Stimulated activated naive CD8-positive, alpha-beta T cell treated with anti-CD3 and anti-CD28 coated beads, Interleukin-15, Interleukin-2, amounts not matched to agents 100 U/mL and 50 U/mL, for 24 hours (primary cell): ENCODE results near the gene GRIN2D.

Source experiments
- ATAC-seq: fragments of 150-1000 bp; cut with Tn5 transposase; one replicate; pipeline ENCODE4 v1.10.0; 2021
- DNase-seq: peaks from one replicate; pipeline ENCODE4 v3.0.0; 2021

GRIN2D gene

DNA sequence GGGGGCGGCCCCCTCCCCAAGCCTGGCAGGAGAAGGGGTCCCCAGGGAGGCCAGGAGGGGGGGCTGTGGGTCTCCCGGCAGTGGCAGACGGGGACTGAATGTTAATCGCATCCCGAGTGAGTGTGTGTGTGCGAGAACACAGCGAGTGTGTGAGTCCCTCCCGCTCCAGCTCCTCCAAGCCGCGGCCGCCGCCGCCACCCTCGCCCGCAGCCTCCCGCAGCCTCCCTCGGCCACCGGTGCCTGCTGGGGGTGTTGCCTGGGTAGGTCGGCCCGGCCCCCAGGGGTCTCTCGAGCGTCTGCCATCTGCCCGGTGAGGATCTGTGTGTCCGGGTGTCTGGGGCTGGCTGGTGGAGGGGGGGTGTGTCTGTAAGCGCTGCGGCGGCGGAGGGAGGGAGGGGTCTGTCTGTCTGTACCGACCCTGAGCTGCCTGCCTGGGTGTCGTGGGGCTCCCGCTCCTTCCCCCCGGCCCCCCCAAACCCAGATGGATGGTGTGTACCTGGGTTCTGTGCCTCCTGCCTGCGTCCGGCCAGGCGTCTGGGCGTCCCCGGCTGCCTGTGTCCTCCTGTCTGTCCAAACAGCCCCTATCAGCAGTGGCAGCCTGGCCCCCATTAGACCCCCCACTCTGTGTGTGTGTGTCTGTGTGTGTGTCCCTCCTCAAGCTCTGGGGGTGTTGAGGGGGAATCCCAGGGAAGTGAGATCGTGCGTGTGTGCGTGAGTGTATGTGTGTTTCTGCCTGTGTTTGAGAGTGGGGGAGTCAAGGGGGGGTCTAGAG, at the start of gene GRIN2D:
GRIN2D (plus strand) TSS at position 110 of the 772 bp plus-strand sequence. CDS start 4,725 bp downstream, outside the sequence.
- ATAC-seq = no peak
- DNase-seq = peak; percentile 37

GRCh38 chr19:48344892-48345291, 48.6 kb upstream of the GRIN2D start:
- ATAC-seq (no peak), DNase-seq (no peak)

DNA sequence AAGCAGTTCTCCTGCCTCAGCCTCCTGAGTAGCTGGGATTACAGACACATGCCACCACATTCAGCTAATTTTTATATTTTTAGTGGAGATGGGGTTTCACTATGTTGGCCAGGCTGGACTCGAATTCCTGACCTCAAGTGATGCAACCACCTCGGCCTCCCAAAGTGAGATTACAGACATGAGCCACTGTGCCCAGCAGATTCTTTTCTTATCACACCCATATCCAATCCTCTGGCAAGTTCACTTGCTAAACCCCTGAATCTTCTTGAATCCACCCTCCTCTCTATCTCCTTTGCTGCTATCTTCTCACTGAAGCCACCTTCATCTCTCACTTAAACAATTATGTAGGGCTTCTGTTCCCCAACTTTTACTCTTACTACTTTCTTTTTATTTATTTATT, 47.3 kb upstream of the GRIN2D start:
- no peak for ATAC-seq
- DNase-seq = no peak

DNA sequence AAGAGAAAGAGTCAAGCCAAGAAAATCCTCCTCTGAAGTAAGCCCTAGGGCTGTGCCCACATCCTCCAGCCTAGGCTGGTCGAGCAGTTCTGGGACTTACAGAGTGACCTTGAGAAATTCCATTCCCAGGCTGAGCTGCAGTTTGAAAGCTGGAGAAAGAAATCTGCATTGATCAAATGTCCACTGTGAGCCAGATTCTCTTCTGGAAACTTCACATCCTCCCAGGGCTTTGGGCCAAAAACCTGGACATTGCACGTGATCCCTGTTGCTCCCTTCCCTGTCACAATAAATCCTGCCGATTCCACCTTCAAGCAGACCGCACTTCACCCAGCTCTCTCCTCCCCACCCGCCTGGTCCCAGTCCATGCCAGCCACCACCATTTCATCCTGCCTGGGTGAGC, 45.4 kb upstream of the GRIN2D start:
- no peak for ATAC-seq
- DNase-seq = no peak

DNA sequence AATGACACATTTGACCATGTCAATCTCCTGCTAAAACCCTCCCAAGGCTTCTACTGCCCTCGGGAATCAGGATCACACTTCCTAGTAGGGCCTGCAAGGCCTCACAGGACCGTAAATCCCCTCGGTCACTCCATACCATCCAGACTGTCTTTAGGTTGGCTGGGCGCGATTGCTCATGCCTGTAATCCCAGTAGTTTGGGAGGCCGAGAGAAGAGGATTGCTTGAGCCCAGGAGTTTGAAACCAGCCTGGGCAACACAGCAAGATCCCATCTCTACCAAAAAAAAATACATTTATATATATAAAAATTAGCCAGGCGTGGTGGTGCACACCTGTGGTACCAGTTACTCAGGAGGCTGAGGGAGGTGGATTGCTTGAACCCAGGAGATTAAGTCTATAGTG, 44.7 kb upstream of the GRIN2D start:
- no peak for ATAC-seq
- no peak for DNase-seq

- DNase-seq (no peak), ATAC-seq (no peak)
Measured at GRCh38 chr19:48350856-48351255, 42.6 kb upstream of the GRIN2D start.

DNA sequence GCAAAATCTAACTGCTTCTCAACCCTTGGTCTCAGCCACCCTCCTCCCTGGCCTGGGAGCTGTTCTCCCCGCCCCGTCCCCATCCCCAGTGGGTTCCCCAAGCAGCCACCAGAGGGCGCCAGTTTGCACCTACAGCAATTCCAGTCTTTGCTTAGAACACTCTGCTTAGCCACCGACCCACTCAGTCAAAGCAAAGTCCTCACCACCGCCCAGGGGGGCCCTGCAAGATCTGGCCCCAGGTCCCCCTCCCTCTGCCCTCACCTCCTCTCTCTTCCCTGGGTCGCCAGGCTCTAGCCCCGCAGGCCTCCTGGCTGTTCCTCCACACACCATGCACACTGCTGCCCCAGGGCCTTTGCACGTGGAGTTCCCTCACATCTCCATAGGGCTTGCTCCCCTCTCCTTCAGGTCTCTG, 42.1 kb upstream of the GRIN2D start:
- peak; percentile 78 for ATAC-seq
- peak; percentile 89 for DNase-seq

- ATAC-seq (no peak), DNase-seq (no peak)
Measured at GRCh38 chr19:48353677-48354076, 39.8 kb upstream of the GRIN2D start.

- DNase-seq = no peak
- ATAC-seq = no peak
Measured at GRCh38 chr19:48354332-48354992, 39.0 kb upstream of the GRIN2D start.

GRCh38 chr19:48355365-48355954, 38.0 kb upstream of the GRIN2D start:
- DNase-seq (no peak), ATAC-seq (no peak)

DNA sequence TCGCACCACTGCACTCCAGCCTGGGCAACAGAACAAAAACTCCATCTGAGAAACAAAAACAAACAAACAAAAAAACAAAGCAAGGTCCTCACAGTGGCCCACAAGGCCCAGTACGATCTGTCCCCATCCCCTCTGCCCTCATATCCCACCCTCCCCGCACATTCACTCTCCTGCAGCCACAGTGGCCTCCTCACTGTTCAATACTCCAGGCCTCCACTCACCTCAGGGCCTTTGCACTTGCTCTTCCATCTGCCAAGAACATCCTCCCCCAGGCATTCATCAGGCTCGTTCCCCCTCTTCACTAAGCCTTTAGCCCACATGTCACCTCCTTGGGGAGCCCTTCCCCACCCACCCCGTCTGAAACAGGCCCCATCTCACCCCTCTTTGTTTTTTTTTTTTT, 34.3 kb upstream of the GRIN2D start:
- DNase-seq (no peak), ATAC-seq (no peak)

GRCh38 chr19:48361912-48362311, 31.6 kb upstream of the GRIN2D start:
- no peak for DNase-seq
- no peak for ATAC-seq

DNA sequence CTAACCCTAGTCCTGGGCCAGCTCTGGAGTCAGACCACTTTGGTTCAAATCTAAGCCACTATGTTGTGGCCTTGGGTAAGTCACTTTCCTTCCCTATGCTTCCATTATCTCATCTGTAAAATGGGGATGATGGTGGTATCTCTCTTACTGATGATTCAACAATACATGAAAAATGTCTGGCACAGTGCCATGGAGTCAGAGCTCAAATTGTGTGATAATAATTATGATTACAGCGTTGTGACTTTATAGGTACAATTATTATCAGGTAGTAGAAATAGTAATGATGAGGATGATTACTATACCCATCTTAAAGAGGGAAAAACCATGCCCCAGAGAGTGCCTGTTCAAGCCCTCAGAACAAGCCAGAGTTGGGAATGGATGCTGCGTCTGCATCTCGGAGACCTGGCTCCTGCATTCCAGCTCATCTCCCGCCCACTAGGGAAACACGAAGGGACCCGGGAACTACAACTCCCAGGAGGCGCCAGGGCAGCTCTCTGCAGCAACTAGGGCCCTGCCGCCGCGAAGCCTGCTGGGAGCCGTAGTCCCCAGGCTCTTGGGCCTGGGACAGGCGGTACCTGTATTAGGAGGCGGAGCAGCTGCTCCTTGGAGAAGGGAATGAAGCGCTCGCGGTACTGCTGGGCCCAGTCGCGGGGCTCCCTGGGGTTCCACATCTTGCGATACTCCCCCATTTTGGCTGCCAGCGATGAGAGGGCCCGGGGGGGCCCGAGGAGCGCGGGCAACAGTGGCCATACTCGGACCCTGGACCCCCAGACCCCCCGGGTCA, 30.6 kb upstream of the GRIN2D start:
- peak; percentile 92 for DNase-seq
- peak; percentile 77 for ATAC-seq

DNA sequence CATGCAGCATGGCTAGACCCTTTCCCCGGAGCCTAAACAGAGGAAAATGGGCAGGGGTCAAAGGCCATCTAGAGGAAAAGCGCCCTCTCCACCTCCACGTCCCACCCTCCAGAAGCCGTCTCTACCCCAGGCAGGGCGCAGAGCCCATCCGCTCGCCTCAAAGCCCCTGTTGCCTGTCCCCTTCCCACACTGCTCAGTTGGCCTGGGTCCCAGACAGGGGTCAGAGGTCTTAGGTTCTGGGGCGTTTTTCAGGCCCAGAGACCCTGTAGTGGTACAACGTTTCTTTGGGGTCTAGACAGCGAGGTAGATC, 30.0 kb upstream of the GRIN2D start:
- DNase-seq = no peak
- ATAC-seq = peak; percentile 5

DNA sequence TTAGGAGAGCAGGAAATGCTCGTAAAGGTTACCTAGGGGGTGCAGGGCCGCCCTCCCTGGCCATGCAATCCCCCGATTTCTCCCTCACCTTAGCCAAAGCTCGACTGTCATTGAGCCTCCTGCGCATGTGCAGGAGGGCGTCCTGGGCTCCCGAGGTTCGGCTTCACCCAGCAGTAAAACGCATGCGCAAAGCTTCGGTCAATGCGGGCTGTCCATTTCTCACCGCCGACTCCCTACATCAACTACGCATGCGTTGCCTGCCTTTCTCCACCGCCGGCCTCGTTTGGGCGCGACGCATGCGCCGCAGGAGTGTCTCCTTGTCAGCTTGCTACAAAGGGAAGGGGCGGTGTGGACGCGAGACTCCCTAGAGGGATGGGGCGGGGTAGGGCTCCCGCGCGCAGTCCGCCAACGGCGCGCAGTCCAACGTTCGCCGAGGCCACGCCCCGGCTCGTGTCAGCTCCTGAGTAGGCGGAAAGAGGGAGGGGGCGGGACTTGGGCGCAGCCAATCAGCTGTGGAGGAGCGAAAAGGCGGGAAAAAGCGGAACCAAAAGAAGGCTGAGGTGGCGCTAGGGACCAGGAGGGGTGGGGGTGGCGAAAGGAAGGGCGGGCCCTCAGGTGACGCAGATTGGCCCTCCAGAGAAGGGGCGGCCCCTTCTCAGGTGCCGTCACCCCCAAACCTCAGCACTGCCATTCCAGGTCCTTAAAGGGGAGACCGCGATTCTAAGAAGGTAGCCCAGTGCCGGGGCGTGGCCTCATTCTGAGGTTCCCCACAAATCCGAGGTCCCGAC, 29.5 kb upstream of the GRIN2D start, which contains the start of the genes SYNGR4 and TMEM143:
SYNGR4 (plus strand) TSS at position 558 of the 788 bp plus-strand sequence. CDS start 1,476 bp downstream, outside the sequence.
TMEM143 (minus strand) TSS at position 131 of the 788 bp plus-strand sequence; CDS start at position 111, 20 bp downstream.
- DNase-seq (peak; percentile 97), ATAC-seq (peak; percentile 93)

GRCh38 chr19:48364598-48365348, 28.7 kb upstream of the GRIN2D start:
- DNase-seq = no peak
- ATAC-seq = no peak

DNA sequence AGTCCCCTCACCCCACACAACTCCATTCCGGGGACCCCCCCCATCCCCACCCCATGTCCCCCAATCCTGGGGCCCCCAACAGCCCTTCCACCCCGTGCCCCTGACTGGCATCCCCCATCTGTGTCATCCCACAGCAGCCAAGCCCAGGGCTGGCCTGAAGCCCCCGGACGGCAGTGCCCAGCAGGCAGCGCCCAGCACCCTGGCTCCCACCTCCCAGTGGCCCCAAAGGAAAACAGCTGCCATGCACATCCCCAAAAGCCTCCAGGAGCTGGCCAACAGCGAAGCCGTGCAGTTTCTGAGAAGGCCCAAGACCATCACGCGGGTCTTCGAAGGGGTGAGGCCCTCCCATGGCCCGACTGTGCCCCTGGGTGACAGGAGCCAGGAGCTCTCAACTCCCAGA, 27.9 kb upstream of the GRIN2D start:
- no peak for DNase-seq
- no peak for ATAC-seq

- no peak for DNase-seq
- ATAC-seq = no peak
Measured at GRCh38 chr19:48367855-48368254, 25.6 kb upstream of the GRIN2D start.

GRCh38 chr19:48368936-48369335, 24.5 kb upstream of the GRIN2D start:
- DNase-seq = no peak
- ATAC-seq = no peak

DNA sequence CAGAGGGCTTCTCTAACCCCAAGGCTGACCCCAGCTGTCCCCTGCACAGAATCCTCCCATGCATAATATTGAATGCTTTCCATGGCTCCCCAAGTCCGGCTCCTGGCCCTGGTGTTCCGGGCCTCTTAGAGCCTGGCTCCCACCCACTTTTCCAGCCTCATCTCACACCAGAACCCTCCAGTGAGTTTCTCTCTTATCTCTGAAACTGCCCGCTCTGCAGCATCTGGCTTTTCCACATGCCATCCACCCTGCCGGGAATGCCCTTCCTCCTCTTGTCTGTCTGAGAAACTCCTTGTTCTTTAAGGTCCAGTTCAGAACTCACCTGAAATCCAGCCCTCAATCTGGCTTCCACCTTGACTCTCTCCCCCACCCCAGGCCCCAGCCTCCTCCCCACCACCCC, 22.5 kb upstream of the GRIN2D start:
- ATAC-seq = no peak

DNA sequence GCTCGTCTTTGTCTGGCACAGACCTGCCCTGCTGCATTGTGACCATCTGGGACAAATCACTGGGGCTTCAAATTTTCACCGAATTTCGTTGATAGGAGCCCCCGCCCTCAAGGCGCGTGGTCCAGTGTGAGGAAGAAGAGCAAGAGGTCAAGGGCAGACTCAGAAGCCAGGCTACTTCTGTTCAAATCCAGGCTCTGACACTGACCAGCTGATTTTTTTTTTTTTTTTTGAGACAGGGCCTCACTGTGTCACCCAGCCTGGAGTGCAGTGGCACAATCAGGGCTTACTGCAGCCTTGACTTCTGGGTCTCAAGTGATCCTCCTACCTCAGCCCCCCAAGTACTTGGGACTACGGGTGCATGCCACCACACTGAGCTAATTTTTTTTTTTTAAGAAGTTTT, 22.1 kb upstream of the GRIN2D start:
- no peak for ATAC-seq
- DNase-seq = no peak

More for the DNA sequence above, 22.5 kb upstream of the GRIN2D start:
- DNase-seq = no peak
